ENCODE results near the gene CDKN2D. TPM values are rescaled to one million over a fixed set of nuclear protein-coding genes. Genes with fewer than 3 reads are reported as not detected.

Gene CDKN2D
- polyA plus RNA-seq, 1 donor from 2014 or later: 193 TPM

DNA sequence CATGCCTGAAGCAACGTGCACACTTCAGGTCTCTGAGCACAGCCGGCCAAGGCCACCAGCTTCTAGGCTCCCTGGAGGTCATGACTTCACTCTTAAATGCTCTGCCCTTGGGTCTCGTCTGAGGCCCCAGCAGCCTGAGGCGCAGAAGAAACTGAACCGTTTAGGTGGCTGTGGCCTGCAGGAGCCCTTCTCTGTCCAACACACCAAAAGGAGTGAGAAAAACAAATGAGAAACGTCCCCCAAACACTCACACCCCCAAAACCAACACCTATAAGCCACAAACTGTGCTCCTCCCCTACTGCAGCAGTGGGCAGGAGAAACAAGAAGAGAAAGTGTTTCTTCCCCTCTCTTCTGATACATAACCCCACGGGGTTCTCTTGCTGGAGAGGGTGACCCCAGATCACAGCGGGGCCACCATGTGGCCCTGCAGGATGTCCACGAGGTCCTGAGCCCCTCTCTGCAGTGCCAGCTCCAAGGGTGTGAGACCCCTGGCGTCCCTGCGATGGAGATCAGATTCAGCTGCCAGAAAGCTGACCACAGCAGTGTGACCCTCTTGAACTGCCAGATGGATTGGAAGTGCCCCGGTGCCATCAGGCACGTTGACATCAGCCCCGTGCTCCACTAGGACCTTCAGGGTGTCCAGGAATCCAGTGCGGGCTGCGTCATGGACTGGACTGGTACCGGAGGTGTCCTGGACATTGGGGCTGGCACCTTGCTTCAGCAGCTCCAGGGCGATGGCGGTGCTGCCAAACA, 1.9 kb downstream of the CDKN2D start:
- H3K36me3 Mint-ChIP-seq: peaks cover 2% of the 10 kb centered on the region
- H3K9me3 Mint-ChIP-seq: no peaks in the 10 kb centered on the region
- H3K4me1 Mint-ChIP-seq: peaks cover 19 to 26% (median 25%) of the 10 kb centered on the region in 3 donors
- peak overlapping the region; percentile 98 to 99 (median 99) for H3K27ac Mint-ChIP-seq
- H3K27me3 Mint-ChIP-seq: no peaks in the 10 kb centered on the region
- H3K4me3 Mint-ChIP-seq: peak overlapping the region; percentile 96 to 100 (median 98)

DNA sequence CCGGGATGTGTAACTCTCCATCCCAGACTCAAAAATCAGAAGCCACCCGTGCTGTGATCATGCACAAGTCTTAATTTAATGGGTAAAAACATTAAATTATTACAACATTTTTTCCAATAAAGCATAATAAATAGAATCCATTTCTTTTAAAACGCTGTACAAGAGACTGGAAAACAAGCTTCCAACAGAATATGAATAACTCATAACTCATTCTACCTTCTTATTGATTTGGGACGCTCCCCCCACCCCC, 2.4 kb downstream of the CDKN2D start:
- Mint-ChIP-seq H3K27ac (peak overlapping the region; percentile 98 to 99 (median 99)), H3K36me3 (peaks cover 2% of the 10 kb centered on the region), H3K4me3 (peak overlapping the region; percentile 96 to 100 (median 98)), H3K27me3 (no peaks in the 10 kb centered on the region), H3K9me3 (no peaks in the 10 kb centered on the region), H3K4me1 (peaks cover 19 to 26% (median 25%) of the 10 kb centered on the region in 3 donors)

DNA sequence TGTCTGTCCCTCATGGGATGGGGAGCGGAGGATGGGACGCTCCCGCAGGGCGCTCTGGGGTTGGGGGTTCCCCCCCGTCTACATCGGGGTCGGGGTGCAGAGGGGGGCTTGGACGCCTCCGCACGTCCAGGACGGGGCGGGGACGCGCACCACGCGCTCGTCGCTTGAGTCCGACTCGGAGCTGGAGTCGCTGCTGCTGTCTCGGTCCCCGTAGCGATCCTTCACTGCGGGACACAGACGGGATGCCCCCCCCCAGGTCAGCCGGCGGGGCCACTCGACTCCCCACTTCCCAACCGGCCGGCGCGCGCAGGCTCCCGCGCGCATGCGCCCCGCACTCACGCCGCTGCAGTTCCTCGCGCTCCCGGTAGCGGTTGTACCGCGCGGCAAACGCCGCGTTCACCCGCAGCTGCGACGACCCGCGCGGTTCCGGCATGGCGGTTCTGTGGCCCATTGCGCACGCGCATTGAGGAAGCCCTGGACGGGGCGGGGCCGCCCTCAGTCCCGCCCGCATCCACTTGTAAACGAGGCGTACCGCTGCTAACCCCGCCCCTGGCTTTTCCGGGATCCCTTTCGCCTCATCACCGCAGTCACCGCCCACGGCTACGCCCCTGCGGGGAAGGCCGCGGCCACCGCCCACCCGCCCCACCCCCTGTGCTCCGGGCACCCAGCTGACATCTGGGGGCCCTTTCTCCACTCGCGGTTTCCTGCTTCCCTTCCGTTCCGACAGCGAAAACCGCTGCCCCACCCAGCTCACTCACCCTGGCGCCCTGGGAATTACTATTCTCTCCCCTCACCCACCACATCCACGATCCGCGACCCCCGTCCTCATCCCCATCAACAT, 3.0 kb downstream of the CDKN2D start, which contains the start of gene KRI1:
TSS of gene KRI1 (minus strand) at position 444 of the 841 bp plus-strand sequence. CDS start at position 433, 11 bp downstream.
- Mint-ChIP-seq H3K27me3 (no peaks in the 10 kb centered on the region), H3K4me3 (peak within 1 kb of the TSS; percentile 96 to 100 (median 98)), H3K4me1 (peaks cover 19 to 26% (median 25%) of the 10 kb centered on the region in 3 donors), H3K36me3 (peaks cover 2% of the 10 kb centered on the region), H3K9me3 (no peaks in the 10 kb centered on the region), H3K27ac (peak within 1 kb of the TSS; percentile 98 to 99 (median 99))

DNA sequence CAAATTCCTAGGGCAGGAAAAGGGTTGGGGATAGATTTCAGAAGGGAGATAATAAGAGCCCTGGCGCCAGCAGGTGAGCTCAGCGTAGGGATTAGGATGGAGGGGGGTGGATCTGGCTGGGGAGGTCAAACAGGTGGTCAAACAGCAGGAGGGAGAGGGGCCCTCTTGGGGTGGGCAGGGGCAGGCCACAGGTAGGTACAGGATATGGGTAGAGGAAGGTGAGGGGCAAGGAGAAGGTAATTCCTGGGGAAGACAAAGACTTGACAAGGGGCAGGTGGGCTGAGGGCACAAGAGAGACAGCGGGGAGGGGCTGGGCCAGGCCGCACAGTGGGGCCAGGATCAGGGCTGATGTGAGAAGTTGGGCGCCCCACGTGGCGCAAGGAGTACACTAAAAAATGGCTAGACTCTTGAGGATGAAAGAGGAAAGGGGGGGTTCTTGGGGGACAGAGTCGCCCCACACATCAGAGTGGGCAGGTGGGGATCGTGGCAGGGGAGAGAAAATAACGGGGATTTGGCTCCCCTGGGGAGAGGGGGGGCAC, 3.7 kb downstream of the CDKN2D start:
- Mint-ChIP-seq H3K4me1 (peaks cover 19 to 25% (median 24%) of the 10 kb centered on the region in 3 donors), H3K4me3 (peak overlapping the region; percentile 96 to 100 (median 98)), H3K9me3 (no peaks in the 10 kb centered on the region), H3K27me3 (no peaks in the 10 kb centered on the region), H3K27ac (peak overlapping the region; percentile 69 to 99 (median 98)), H3K36me3 (peaks cover 2% of the 10 kb centered on the region)

DNA sequence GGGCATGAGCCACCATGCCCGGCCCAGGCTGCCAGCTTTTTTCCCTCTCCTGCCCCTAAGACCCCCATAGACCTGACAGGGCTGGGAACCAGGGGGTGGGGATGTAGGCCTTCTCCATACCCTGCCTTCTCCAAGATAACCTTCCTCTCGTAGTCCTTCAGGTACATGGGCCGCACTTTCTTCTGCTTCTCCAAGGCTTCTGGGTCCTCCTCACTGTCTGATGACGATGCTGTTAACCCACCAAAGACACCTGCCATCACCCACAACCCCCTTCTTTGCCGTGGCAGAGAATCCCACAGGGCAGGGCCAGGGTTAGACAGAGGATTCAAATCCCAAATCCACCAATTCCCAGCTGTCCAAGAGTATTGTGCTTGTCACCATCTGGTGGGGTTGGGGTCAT, 6.2 kb downstream of the CDKN2D start:
- Mint-ChIP-seq H3K4me1 (peaks cover 11 to 18% (median 17%) of the 10 kb centered on the region in 3 donors), H3K27ac (no peak overlapping the region), H3K27me3 (no peaks in the 10 kb centered on the region), H3K4me3 (no peak overlapping the region), H3K9me3 (no peaks in the 10 kb centered on the region), H3K36me3 (peaks cover 2% of the 10 kb centered on the region)

DNA sequence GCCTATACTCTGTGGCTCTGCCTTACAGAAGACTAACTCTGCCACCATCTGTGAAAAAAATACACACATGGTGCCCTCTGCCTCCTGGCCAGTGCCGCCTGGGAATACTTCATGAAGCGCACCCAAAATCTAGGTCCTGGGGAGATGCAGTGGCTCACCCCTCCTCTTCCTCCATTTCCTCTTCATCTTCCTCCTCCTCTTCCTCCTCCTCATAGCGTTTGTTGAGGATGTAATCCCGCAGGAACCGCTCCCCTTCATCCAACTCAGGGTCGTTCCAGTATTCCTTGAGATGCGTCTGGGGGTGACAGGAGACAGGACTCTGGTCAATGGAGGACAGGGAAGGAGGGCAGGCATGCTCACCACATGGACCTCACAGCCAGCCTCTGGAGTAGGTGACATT, 8.6 kb downstream of the CDKN2D start:
- H3K9me3 Mint-ChIP-seq: no peaks in the 10 kb centered on the region
- no peak overlapping the region for H3K27ac Mint-ChIP-seq
- H3K4me1 Mint-ChIP-seq: peaks cover 2 to 11% (median 10%) of the 10 kb centered on the region in 3 donors
- no peaks in the 10 kb centered on the region for H3K36me3 Mint-ChIP-seq
- no peaks in the 10 kb centered on the region for H3K27me3 Mint-ChIP-seq
- H3K4me3 Mint-ChIP-seq: no peak overlapping the region

DNA sequence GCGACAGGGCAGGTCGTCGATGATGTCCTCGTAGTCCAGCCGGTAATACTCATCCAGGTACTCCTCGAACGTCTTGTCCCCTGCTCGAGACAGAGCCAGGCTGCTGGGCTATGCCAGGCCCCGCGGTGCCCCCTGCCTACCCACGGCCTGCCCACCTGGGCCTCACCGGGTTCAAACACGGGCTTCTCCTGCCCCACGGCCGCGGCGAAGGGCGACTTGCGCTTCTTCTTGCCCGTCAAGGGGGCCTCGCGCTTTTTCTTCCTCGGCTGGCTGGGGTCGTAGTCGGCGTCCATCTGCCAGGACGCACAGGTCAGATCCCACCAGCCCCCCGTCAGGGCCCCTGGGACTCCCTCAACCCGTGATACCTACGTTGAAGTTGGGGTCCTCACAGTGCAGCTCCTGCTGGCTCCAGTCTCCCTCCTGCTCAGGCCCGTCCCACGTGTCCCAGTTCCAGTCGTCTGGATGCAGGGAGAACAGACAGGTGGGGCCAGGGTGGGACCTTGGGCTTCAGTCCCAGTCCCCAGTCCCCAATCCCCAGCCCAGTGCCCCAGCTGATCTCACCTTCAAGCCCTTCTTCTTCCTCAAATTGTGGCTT, 11.1 kb downstream of the CDKN2D start:
- no peak overlapping the region for H3K27ac Mint-ChIP-seq
- no peaks in the 10 kb centered on the region for H3K27me3 Mint-ChIP-seq
- no peak overlapping the region for H3K4me3 Mint-ChIP-seq
- peaks cover 14 to 23% (median 16%) of the 10 kb centered on the region in 3 donors for H3K4me1 Mint-ChIP-seq
- no peaks in the 10 kb centered on the region for H3K36me3 Mint-ChIP-seq
- no peaks in the 10 kb centered on the region for H3K9me3 Mint-ChIP-seq

DNA sequence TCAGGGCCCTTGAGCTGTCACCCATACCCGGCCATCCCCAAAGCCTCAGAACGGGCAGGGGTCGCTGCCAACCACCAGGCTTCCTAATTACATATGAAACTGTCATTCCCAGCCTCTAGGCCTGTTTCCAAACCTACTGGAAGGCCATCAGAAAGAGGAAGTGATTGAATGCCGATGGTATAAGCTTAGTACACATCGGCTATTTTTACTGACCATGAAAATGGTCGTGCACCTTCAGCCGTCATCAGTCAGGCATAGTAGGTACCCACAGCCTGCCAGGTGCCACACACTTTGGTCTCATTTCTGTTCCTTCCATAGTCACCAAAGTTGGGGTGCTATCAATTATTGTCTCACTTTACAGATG, 13.2 kb downstream of the CDKN2D start:
- no peaks in the 10 kb centered on the region for H3K9me3 Mint-ChIP-seq
- no peaks in the 10 kb centered on the region for H3K27me3 Mint-ChIP-seq
- no peaks in the 10 kb centered on the region for H3K36me3 Mint-ChIP-seq
- H3K4me1 Mint-ChIP-seq: peaks cover 16 to 26% (median 16%) of the 10 kb centered on the region in 3 donors
- peak overlapping the region in 2 of 3 donors; percentile 50 to 76 for H3K27ac Mint-ChIP-seq
- H3K4me3 Mint-ChIP-seq: peak overlapping the region in 1 of 4 donors; percentile 26

DNA sequence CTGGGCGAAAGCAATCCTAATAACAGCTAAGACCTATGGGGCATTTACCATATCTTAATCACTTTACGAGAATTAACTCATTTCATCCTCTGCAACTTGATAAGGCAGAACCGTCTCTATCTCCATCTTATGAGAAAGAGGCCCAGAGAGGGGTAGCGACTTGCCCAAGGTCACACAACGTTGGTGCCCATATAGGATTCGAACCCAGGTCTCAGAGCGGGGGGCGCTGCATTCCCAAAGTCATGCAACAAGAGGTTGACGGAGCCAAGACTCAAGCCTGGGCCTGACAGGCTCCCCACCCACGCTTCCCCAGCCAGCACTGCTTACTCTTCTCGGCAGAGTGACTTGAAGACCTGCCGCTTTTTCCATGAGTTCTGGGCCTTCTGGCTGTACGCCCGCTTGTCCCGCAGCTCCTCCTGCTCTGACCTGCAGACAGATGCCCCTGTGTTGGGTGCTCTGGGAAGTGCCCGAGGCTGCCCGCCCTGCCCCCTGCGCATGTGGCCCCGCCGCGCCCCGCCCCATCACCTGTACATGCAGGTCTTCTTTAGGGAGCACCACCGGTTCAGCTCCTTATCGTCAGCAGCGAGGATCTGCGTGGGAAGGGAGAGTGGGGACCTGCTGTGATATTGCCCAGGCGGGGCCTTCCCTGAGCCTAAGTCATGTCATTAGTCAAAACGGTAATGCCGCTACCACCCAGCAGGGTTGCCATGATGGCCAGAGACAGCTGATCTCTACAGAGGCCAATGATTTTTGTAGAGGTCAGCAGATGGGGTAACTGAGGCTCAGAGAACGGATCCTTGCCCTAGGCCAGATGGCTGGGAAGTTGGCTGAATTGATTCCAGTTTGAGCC, 13.8 kb downstream of the CDKN2D start:
- no peaks in the 10 kb centered on the region for H3K36me3 Mint-ChIP-seq
- peak overlapping the region; percentile 50 to 88 (median 77) for H3K27ac Mint-ChIP-seq
- no peaks in the 10 kb centered on the region for H3K9me3 Mint-ChIP-seq
- peaks cover 16 to 26% (median 16%) of the 10 kb centered on the region in 3 donors for H3K4me1 Mint-ChIP-seq
- H3K27me3 Mint-ChIP-seq: no peaks in the 10 kb centered on the region
- peak overlapping the region in 3 of 4 donors; percentile 28 to 70 (median 41) for H3K4me3 Mint-ChIP-seq

DNA sequence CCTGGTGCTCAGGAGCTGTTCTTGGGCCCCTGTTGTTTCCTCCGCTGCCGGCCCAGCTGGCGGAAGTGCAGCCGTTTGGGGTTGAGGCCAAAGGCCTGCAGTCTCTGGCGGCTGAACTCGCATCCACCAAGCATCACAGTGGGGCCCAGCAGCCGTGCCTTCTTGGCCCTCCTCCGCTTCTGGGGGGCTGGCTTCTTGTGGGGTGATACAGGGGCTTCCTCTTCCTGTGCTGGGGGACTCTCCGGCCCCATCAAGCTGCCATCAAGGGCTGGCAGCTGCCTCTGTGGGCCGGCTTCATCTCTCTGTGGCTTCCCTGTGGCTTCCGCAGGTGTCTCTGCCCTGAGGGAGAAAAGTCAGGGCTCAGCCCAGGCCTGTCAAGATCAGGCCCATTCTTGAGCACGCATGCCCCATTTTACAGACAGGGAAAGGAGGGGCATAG, 14.8 kb downstream of the CDKN2D start:
- Mint-ChIP-seq H3K4me1 (peaks cover 16 to 26% (median 16%) of the 10 kb centered on the region in 3 donors), H3K36me3 (no peaks in the 10 kb centered on the region)

DNA sequence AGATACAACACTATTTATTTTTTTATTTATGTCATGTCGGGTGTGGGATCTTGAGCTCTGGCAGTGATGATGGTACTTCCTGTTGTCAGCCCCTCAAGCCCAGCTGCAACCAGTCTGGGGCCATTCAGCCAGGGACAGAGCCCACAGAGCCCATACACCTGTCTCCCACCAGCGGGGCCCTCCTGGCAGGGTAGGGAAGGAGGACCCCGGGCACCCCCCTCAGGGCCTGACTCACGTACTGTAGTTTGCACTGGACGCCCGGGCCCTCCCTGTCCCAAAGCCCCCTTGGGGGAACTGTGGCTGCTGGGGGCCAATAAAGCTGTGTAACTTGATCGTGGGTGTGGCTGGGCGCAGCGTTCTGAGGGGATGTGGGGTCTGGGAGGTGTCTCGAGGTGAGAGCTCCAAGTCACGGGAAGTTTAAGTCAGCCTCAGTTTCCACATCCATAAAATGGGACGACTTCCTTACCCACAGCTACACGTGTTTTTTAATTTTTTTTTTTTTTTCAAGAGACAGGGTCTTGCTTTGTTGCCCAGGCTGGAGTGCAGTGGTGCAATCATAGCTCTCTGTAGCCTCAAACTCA, 15.6 kb downstream of the CDKN2D start:
- peaks cover 16 to 26% (median 16%) of the 10 kb centered on the region in 3 donors for H3K4me1 Mint-ChIP-seq
- no peaks in the 10 kb centered on the region for H3K27me3 Mint-ChIP-seq
- H3K9me3 Mint-ChIP-seq: no peaks in the 10 kb centered on the region
- peak overlapping the region in 2 of 4 donors; percentile 70 to 90 for H3K4me3 Mint-ChIP-seq
- no peaks in the 10 kb centered on the region for H3K36me3 Mint-ChIP-seq
- H3K27ac Mint-ChIP-seq: peak overlapping the region; percentile 16 to 95 (median 77)

More for the DNA sequence above, 14.8 kb downstream of the CDKN2D start:
- Mint-ChIP-seq H3K27ac (peak overlapping the region; percentile 77 to 95 (median 88)), H3K27me3 (no peaks in the 10 kb centered on the region), H3K9me3 (no peaks in the 10 kb centered on the region), H3K4me3 (peak overlapping the region; percentile 42 to 90 (median 72))

DNA sequence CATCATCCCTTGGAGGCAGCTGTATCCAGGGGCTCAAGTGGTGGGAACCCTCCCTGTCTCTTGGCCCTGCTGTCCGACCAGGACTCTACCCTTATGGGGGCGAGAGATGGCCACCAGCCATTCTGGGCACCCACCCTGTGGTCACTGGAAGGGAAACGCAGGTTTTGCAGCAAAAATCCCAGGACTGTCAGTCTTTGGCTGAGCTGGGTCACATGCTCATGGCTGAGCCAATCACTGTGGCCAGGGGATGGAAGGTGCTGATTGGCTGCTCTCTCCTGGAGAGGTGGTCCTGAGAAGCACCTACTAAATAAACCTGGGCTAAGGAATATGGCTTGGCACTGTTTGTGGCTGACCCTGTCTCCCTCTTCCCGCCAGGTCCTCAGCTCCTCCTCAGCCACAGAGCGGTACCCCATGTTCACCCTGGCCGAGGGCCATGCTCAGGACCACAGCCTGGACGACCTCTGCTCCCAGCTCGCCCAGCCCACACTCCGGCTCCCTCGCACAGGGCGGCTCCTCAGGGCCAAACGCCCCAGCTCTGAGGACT, 16.2 kb downstream of the CDKN2D start:
- peak overlapping the region in 1 of 4 donors; percentile 52 for H3K4me3 Mint-ChIP-seq
- no peaks in the 10 kb centered on the region for H3K9me3 Mint-ChIP-seq
- H3K27me3 Mint-ChIP-seq: no peaks in the 10 kb centered on the region
- H3K36me3 Mint-ChIP-seq: no peaks in the 10 kb centered on the region
- peaks cover 16 to 26% (median 16%) of the 10 kb centered on the region in 3 donors for H3K4me1 Mint-ChIP-seq
- peak overlapping the region in 2 of 3 donors; percentile 46 to 77 for H3K27ac Mint-ChIP-seq

DNA sequence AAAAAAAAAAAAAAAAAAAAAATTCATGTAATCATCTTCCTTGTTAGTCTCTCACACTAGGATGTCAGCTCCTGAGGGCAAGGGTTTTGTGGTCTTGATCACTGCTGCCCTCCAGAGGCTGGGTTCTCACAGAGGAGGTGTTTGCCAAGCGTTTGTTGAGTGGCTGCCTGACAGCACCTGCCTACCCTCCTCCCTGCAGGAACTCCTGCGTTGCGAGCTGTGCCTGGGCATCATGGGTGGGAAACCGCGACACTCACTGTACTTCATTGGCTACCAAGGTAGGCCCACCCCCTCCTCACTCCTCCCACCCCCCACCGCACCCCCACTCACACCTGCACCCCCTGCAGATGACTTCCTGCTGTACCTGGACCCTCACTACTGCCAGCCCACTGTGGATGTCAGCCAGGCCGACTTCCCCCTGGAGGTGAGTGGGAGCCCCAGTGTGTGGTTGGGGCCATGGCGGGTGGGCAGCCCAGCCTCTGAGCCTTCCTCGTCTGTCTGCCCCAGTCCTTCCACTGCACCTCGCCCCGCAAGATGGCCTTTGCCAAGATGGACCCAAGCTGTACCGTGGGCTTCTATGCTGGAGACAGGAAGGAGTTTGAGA, 17.0 kb downstream of the CDKN2D start:
- Mint-ChIP-seq H3K27me3 (no peaks in the 10 kb centered on the region), H3K27ac (peak overlapping the region in 1 of 3 donors; percentile 53), H3K4me1 (peaks cover 16 to 26% (median 16%) of the 10 kb centered on the region in 3 donors), H3K4me3 (no peak overlapping the region), H3K9me3 (no peaks in the 10 kb centered on the region), H3K36me3 (no peaks in the 10 kb centered on the region)
